ENCODE results near the gene CAP2.

DNA sequence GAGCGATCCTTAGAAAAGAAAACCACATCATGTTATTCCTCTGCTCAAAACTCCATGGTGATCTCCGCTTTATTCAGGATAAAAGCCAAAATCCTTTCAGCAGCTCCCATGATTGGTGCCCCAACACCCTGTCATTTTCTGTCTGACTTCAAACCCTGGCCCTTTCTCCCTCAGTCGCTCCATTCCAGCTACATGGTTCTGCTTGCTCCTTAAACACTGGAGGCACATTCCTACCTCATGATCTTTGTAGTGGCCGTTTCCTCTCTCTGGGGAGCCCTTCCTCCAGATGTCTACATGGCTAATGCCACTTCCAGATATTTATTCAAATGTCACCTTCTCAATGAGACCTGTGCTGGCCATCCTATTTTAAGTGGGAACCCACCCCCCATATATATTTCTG lies 100.8 kb downstream of the CAP2 start:
- TF ChIP-seq, protein P1, sequence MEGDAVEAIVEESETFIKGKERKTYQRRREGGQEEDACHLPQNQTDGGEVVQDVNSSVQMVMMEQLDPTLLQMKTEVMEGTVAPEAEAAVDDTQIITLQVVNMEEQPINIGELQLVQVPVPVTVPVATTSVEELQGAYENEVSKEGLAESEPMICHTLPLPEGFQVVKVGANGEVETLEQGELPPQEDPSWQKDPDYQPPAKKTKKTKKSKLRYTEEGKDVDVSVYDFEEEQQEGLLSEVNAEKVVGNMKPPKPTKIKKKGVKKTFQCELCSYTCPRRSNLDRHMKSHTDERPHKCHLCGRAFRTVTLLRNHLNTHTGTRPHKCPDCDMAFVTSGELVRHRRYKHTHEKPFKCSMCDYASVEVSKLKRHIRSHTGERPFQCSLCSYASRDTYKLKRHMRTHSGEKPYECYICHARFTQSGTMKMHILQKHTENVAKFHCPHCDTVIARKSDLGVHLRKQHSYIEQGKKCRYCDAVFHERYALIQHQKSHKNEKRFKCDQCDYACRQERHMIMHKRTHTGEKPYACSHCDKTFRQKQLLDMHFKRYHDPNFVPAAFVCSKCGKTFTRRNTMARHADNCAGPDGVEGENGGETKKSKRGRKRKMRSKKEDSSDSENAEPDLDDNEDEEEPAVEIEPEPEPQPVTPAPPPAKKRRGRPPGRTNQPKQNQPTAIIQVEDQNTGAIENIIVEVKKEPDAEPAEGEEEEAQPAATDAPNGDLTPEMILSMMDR (IDR thresholded peaks at IDR 0.05 in 8 of 11, conservative IDR thresholded peaks at IDR 0.05 in 3 of 11), result no peak
- TF ChIP-seq POLR2AphosphoS5 (IDR thresholded peaks at IDR 0.05), result no peak
- TF ChIP-seq POLR2A (IDR thresholded peaks at IDR 0.05), result no peak
